ENCODE data around the gene TAPBPL.

The TAPBPL gene

DNA sequence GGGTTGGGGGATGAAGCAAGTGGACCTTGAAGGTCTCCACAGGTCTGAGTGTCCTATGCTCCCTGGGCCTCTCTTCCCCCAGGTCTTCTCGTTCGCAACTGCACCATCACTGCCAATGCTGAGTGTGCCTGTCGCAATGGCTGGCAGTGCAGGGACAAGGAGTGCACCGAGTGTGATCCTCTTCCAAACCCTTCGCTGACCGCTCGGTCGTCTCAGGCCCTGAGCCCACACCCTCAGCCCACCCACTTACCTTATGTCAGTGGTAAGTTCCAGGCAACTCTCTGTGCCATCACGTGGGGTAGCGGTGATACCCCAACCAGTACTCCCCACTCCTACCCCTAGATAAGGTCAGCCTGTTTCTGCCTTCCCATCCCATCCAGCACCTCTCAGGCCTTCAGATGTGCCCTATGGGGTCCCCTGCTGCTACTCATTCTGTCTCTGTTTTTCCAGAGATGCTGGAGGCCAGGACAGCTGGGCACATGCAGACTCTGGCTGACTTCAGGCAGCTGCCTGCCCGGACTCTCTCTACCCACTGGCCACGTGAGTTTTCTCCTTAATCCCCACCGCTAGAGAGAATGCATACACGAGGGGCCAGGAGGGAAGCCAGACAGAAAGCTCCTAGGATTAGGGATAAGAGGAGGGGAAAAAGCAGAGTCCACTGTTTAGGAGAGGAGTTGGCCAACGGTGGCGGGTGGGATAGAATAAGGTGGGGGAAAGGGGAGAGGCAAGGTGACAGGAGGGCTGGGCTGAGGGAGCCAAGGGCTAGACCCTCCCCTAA lies 1.6 kb upstream of the TAPBPL start:
- H3K4me3 ChIP-seq (ENCODE audit: low read depth, low read length) = peak overlapping the region; percentile 95
- DNase-seq (ENCODE audit: low read depth) = no peak
- TF ChIP-seq, protein P1, sequence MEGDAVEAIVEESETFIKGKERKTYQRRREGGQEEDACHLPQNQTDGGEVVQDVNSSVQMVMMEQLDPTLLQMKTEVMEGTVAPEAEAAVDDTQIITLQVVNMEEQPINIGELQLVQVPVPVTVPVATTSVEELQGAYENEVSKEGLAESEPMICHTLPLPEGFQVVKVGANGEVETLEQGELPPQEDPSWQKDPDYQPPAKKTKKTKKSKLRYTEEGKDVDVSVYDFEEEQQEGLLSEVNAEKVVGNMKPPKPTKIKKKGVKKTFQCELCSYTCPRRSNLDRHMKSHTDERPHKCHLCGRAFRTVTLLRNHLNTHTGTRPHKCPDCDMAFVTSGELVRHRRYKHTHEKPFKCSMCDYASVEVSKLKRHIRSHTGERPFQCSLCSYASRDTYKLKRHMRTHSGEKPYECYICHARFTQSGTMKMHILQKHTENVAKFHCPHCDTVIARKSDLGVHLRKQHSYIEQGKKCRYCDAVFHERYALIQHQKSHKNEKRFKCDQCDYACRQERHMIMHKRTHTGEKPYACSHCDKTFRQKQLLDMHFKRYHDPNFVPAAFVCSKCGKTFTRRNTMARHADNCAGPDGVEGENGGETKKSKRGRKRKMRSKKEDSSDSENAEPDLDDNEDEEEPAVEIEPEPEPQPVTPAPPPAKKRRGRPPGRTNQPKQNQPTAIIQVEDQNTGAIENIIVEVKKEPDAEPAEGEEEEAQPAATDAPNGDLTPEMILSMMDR (IDR thresholded peaks at IDR 0.05; ENCODE audit: insufficient read depth, low read depth, low read length, missing control alignments) = no peak

DNA sequence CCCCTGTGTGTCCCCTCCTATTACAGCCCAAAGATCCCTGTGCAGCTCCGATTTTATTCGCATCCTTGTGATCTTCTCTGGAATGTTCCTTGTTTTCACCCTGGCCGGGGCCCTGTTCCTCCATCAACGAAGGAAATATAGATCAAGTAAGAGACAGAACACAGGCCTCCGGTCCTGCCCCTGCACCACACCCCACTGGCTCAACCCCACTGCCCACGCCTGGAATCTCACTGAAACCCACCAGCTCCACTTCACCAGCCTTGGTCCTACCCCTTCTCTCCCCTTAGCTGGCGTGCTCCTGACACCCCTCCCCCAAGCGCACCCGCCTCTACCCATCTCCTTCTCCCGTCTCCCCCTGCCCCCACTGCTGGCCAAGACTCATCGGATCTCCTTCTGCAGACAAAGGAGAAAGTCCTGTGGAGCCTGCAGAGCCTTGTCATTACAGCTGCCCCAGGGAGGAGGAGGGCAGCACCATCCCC lies 934 bp upstream of the TAPBPL start:
- DNase-seq (ENCODE audit: low read depth) = no peak
- H3K4me3 ChIP-seq (ENCODE audit: low read depth, low read length) = peak overlapping the region; percentile 95

DNA sequence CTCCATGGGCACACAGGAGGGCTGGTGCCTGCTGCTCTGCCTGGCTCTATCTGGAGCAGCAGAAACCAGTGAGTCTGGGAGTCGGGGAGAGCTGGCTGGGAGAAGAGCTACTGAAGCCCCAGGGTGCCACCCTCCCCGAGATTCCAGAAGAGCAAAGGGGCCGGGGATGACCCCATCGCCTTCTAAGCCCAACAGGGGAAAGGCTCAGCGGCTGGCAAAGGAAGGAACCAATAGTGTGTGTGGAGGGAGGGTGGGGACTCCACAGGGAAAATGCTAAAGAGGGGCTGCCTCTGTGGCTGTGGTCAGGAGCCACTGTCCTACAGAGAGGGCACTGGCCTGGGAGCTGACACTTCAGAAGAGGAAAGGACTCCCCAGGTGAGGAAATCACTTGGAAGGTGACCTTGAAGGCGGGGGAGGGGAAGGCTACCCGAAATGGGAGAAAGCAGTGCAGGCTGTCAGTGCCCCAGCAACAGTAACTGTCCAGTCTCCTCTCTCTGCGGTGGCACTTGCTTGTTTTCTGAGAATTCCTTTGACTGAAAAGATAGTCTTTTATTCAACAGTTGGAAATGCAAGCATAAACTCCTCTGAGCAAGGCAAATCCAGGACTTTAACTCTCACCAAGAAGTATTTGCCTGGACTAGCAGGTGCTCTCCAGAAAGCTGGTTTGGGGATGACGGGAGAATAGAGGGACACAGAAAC lies 552 bp downstream of the TAPBPL start:
- TF ChIP-seq, protein P1 (IDR thresholded peaks at IDR 0.05; ENCODE audit: insufficient read depth, low read depth, low read length, missing control alignments) = no peak
- DNase-seq (ENCODE audit: low read depth) = peak; percentile 53
- peak overlapping the region; percentile 95 for H3K4me3 ChIP-seq (ENCODE audit: low read depth, low read length)

More for the DNA sequence above, 934 bp upstream of the TAPBPL start:
- TF ChIP-seq, protein P1 (IDR thresholded peaks at IDR 0.05; ENCODE audit: insufficient read depth, low read depth, low read length, missing control alignments) = no peak

DNA sequence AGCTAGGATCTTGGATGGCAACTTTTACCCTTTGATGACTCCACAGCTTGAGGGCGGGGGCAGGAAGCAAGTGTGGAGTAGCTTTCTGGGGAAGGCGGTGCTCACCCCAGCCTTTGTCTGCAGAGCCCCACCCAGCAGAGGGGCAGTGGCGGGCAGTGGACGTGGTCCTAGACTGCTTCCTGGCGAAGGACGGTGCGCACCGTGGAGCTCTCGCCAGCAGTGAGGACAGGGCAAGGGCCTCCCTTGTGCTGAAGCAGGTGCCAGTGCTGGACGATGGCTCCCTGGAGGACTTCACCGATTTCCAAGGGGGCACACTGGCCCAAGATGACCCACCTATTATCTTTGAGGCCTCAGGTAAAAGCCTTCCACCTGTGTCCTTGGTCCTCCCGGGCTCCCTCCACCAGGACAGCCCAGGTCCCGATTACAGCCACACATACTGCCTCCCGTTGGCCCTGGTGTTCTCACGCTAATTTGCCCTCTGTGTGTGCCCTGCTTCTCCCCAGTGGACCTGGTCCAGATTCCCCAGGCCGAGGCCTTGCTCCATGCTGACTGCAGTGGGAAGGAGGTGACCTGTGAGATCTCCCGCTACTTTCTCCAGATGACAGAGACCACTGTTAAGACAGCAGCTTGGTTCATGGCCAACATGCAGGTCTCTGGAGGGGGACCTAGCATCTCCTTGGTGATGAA lies 1.2 kb downstream of the TAPBPL start:
- TF ChIP-seq, protein P1 (IDR thresholded peaks at IDR 0.05; ENCODE audit: insufficient read depth, low read depth, low read length, missing control alignments) = no peak
- peak; percentile 76 for DNase-seq (ENCODE audit: low read depth)
- peak overlapping the region; percentile 95 for H3K4me3 ChIP-seq (ENCODE audit: low read depth, low read length)

DNA sequence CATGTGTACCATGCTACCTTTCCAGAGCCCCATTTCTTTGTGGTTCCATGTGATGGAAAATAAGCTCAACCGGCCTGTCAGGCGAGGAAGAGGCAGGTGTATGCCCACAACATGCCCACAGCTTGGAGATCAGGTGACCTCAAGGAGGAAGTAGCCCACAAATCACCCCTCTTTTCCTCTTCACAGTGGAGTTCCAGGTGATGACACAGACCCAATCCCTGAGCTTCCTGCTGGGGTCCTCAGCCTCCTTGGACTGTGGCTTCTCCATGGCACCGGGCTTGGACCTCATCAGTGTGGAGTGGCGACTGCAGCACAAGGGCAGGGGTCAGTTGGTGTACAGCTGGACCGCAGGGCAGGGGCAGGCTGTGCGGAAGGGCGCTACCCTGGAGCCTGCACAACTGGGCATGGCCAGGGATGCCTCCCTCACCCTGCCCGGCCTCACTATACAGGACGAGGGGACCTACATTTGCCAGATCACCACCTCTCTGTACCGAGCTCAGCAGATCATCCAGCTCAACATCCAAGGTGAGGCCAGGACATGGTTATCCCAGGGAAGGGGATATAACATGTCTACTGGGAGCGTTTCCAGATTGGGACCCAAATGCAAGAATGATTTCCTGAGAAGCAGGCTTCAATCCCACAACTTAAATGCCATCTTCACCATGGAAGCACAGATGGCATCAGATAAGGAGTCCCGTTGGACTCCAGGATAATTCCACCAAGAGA lies 5.5 kb downstream of the TAPBPL start:
- H3K4me3 ChIP-seq (ENCODE audit: low read depth, low read length) = no peak overlapping the region
- TF ChIP-seq, protein P1 (IDR thresholded peaks at IDR 0.05; ENCODE audit: insufficient read depth, low read depth, low read length, missing control alignments) = no peak
- DNase-seq (ENCODE audit: low read depth) = no peak

DNA sequence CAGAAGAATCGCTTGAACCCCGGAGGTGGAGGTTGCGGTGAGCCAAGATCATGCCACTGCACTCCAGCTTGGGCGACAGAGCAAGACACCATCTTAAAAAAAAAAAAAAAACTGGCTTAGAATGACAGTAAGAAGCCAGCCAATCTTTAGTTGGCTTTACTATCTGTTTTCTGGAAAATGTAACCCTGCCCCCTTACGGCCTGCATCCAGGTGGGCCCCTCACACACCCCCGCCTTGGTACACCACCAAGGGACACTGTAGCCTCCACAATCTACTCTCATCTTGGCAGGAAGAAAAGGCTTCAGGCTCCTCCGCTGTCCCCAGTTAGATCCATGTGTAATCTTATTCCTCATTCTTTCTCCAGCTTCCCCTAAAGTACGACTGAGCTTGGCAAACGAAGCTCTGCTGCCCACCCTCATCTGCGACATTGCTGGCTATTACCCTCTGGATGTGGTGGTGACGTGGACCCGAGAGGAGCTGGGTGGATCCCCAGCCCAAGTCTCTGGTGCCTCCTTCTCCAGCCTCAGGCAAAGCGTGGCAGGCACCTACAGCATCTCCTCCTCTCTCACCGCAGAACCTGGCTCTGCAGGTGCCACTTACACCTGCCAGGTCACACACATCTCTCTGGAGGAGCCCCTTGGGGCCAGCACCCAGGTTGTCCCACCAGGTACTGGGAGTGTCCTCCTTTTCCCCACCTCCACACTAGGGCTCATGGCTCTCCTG lies 6.6 kb downstream of the TAPBPL start:
- TF ChIP-seq, protein P1 (IDR thresholded peaks at IDR 0.05; ENCODE audit: insufficient read depth, low read depth, low read length, missing control alignments) = no peak
- no peak for DNase-seq (ENCODE audit: low read depth)
- H3K4me3 ChIP-seq (ENCODE audit: low read depth, low read length) = no peak overlapping the region

Data from GM12865 (cell line).